Measurements from ENCODE around the gene SLC26A9.

The SLC26A9 gene

DNA sequence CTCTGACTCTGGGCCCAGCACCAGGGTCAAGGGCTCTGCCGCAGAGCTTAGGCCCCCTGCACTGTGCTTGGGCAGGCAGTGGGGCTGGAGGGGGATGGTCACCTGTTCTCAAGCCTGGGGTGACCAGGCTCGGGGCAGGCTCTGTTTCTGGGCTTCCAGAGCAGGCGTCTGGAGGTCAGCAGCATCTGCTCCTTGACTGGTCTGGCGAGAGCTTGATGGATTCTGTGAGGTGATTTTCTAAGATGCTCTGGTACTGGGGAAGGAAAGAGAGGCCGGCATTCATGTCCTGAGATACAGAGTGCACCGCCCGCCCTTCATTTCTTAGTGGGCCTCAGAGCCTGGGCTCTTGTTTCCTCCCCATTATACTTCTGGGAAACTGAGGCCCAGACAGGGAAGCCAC, 35.4 kb upstream of the SLC26A9 start:
- no peaks in the 10 kb centered on the region for H3K9me2 ChIP-seq (replicated peaks; ENCODE audit: control insufficient read depth, low read length)
- H3F3A ChIP-seq (ENCODE audit: control insufficient read depth, insufficient read depth), result no peaks in the 10 kb centered on the region
- no peaks in the 10 kb centered on the region for H3K79me2 ChIP-seq (ENCODE audit: control insufficient read depth, low read length)
- no peak overlapping the region for H3K4me3 ChIP-seq (ENCODE audit: low read length)
- H4K20me1 ChIP-seq (ENCODE audit: control insufficient read depth, insufficient read depth, low read depth, low read length), result no peaks in the 10 kb centered on the region
- no peaks in the 10 kb centered on the region for H3K4me1 ChIP-seq (ENCODE audit: control insufficient read depth, low read length)
- TF ChIP-seq EZH2phosphoT487 (IDR thresholded peaks at IDR 0.05; ENCODE audit: borderline replicate concordance, low read length), result no peak
- TF ChIP-seq, protein P1, sequence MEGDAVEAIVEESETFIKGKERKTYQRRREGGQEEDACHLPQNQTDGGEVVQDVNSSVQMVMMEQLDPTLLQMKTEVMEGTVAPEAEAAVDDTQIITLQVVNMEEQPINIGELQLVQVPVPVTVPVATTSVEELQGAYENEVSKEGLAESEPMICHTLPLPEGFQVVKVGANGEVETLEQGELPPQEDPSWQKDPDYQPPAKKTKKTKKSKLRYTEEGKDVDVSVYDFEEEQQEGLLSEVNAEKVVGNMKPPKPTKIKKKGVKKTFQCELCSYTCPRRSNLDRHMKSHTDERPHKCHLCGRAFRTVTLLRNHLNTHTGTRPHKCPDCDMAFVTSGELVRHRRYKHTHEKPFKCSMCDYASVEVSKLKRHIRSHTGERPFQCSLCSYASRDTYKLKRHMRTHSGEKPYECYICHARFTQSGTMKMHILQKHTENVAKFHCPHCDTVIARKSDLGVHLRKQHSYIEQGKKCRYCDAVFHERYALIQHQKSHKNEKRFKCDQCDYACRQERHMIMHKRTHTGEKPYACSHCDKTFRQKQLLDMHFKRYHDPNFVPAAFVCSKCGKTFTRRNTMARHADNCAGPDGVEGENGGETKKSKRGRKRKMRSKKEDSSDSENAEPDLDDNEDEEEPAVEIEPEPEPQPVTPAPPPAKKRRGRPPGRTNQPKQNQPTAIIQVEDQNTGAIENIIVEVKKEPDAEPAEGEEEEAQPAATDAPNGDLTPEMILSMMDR (IDR thresholded peaks at IDR 0.05; ENCODE audit: low read depth, low read length, poor library complexity, severe bottlenecking), result no peak
- H3K27ac ChIP-seq (ENCODE audit: low read depth, low read length), result no peak overlapping the region
- H3K9me3 ChIP-seq (ENCODE audit: control insufficient read depth, insufficient read depth, low read length), result no peaks in the 10 kb centered on the region; the same call in 1 of the 2 replicates
- no peak overlapping the region for H3K4me2 ChIP-seq (ENCODE audit: low read length)
- 0 out of 2 replicates have a peak, but pooled peaks cover 3% of the 10 kb centered on the region for H3K27me3 ChIP-seq (ENCODE audit: control insufficient read depth, low read length)
- no peaks in the 10 kb centered on the region for H3K36me3 ChIP-seq (ENCODE audit: control insufficient read depth, low read length)

DNA sequence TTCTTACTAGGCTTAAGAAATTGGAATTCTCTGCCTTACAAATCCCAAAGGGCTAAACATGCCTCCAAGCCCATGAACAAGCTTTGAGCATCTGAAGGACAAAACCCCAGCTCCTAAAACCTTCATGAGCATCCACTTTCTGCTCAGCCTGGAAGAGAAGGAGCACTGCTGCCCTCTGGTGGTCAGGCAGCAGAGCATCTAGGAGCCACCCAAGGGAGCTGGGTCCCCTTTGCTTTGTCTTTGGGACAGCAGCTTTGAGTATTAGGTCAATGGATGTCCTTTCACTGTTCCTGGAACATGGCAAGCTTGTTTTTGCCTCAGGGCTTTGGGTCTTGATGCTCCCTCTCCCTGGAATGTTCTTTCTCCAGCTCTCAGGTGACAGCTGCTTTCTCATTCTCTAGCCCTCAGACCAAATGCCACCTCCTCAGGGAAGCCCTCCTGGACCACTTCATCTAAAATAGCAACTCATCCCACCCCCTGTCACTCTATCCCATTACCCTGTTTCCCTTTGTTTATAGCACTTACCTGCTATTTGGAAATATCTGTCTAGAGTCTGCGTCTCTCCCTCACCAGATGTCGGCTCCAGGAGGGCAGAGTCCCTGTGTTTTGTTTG, 34.3 kb upstream of the SLC26A9 start:
- Histone ChIP-seq H3K79me2 (ENCODE audit: control insufficient read depth, low read length) (no peaks in the 10 kb centered on the region), H4K20me1 (ENCODE audit: control insufficient read depth, insufficient read depth, low read depth, low read length) (no peaks in the 10 kb centered on the region), H3K9me2 (replicated peaks; ENCODE audit: control insufficient read depth, low read length) (no peaks in the 10 kb centered on the region), H3K27me3 (ENCODE audit: control insufficient read depth, low read length) (0 out of 2 replicates have a peak, but pooled peaks cover 3% of the 10 kb centered on the region), H3K9me3 (ENCODE audit: control insufficient read depth, insufficient read depth, low read length) (no peaks in the 10 kb centered on the region; the same call in 1 of the 2 replicates), H3K4me2 (ENCODE audit: low read length) (no peak overlapping the region), H3K27ac (ENCODE audit: low read depth, low read length) (no peak overlapping the region), H3F3A (ENCODE audit: control insufficient read depth, insufficient read depth) (no peaks in the 10 kb centered on the region), H3K4me3 (ENCODE audit: low read length) (no peak overlapping the region), H3K4me1 (ENCODE audit: control insufficient read depth, low read length) (no peaks in the 10 kb centered on the region), H3K36me3 (ENCODE audit: control insufficient read depth, low read length) (no peaks in the 10 kb centered on the region)
- TF ChIP-seq, protein P1 (IDR thresholded peaks at IDR 0.05; ENCODE audit: low read depth, low read length, poor library complexity, severe bottlenecking), result peak; percentile 94
- no peak for TF ChIP-seq EZH2phosphoT487 (IDR thresholded peaks at IDR 0.05; ENCODE audit: borderline replicate concordance, low read length)

DNA sequence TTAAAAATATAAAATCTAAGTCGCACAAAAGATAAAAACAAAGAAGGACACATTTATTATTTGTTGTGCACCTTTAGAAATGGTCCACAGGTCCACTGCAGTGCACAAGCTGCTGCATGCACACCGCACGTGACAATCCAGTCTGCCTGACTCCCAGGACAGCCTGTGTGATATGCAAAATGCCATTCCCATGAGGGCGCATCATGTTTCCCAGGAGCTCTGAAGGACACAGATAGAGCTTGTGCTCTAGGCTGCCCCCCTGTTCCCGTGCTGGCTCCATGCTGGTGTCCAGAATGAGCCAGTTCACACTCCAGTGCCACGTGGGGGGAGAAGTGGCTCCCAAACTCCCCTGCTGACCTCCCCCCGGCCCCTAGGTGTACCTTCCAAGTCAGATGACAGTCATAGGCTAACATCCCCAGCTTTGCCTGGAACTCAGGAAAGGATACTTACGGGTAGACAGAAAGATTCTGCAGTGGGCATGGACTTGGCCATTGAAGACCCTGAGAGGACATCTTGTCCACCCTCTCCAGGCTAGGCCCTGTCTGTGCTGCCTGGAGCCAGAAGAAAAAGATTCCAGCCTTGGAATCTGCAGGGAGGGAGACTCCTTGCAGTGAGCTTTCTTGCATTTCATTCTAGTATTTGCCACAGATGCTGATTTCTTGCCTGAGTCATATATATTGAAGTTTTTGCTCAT, 33.6 kb upstream of the SLC26A9 start:
- Histone ChIP-seq H3K4me2 (ENCODE audit: low read length) (no peak overlapping the region), H3K79me2 (ENCODE audit: control insufficient read depth, low read length) (no peaks in the 10 kb centered on the region), H3K9me2 (replicated peaks; ENCODE audit: control insufficient read depth, low read length) (no peaks in the 10 kb centered on the region), H3K4me3 (ENCODE audit: low read length) (no peak overlapping the region), H3K36me3 (ENCODE audit: control insufficient read depth, low read length) (no peaks in the 10 kb centered on the region), H4K20me1 (ENCODE audit: control insufficient read depth, insufficient read depth, low read depth, low read length) (no peaks in the 10 kb centered on the region), H3K9me3 (ENCODE audit: control insufficient read depth, insufficient read depth, low read length) (no peaks in the 10 kb centered on the region; the same call in 1 of the 2 replicates), H3F3A (ENCODE audit: control insufficient read depth, insufficient read depth) (0 out of 2 replicates have a peak, but pooled peaks cover 3% of the 10 kb centered on the region), H3K27ac (ENCODE audit: low read depth, low read length) (no peak overlapping the region), H3K4me1 (ENCODE audit: control insufficient read depth, low read length) (no peaks in the 10 kb centered on the region), H3K27me3 (ENCODE audit: control insufficient read depth, low read length) (0 out of 2 replicates have a peak, but pooled peaks cover 3% of the 10 kb centered on the region)
- TF ChIP-seq, protein P1 (IDR thresholded peaks at IDR 0.05; ENCODE audit: low read depth, low read length, poor library complexity, severe bottlenecking), result no peak
- TF ChIP-seq EZH2phosphoT487 (IDR thresholded peaks at IDR 0.05; ENCODE audit: borderline replicate concordance, low read length), result no peak
